Stimulated activated CD8-positive, alpha-beta memory T cell treated with anti-CD3 and anti-CD28 coated beads, Interleukin-12 subunit alpha, Interleukin-12 subunit beta, amount 100 ng/mL, for 24 hours (primary cell): ENCODE data around the gene CPSF4.
A peak's percentile ranks its signal among the peaks of the same experiment; 100 is the strongest.
"Not testable (repeated sequence)": the region's sequence is repeated elsewhere in the genome, so short reads cannot be mapped to it uniquely, and the experiment has no call there.

Experiments used
- DNase-seq: peaks from one replicate; pipeline ENCODE4 v3.0.0-alpha.2; 2020; ENCODE audit errors: extremely low read depth

The CPSF4 gene

DNA sequence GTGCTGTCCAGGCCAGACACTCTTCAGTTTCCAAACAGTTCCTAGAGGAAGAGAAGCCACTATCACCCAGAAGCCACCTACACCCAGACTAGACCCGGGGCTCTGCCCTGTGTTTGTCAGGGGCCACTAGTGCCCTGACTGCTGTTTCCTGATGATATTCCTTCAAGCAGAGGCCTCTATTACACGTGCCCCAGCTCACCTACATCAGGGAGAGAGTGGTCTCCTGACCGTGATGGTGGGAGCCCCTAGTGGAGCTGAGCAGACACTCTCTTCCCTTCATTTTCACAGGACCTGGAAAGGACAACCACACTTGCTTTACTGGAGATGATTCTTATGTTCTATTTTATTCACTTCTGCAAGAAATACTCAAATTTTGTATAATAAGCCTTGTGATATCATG lies 52.1 kb downstream of the CPSF4 start:
- no peak for DNase-seq

DNA sequence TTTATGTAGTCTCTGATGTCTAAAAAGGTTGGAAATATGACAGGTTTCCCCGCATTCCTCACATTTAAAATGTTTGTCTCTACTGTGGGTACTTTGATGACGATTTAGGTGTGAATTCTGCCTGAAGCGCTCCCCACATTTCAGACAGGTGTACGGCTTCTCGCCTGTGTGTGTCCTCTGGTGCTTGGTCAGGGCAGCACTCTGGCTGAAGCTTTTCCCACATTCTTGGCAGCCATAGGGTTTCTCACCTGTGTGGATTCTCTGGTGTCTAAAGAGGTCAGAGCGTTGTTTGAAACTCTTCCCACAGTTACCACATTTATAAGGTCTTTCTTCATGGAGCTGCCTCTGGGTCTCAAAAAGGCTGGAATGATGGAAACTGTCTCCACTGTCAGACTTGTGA lies 55.1 kb downstream of the CPSF4 start:
- no peak for DNase-seq

DNA sequence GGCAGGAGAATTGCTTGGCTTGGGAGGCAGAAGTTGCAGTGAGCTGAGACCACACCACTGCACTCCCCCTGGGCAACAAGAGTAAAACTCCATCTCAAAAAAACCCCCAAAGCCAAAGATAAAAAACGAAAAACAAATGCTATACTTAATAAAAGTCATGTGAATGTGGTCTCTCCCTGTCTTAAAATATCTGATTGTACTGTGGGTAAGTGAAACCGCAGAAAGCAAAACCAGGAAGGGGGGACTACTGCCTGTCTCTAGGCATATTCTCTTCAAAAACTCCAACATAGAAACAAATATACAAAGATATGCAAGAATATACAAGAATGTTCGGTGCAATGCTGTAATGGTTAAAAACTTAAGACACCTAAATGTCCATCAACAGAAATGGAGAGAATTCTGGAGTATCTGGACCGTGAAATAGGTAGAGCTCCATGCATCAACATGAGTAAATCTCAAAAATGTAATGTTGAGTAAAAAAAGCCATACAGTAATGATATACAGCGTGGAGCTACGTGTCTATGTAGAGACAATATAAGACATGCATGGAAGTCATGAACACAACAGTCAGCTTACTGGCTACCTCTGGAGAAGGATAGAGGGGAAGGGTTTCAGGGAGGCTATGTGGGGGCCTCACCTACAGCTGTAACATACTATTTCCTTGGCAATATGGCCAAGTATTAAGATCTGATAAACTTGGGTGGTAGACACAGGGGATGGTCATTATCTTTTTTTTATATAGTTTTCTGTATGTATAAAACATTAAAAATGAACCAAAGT lies 59.2 kb downstream of the CPSF4 start:
- no peak for DNase-seq

DNA sequence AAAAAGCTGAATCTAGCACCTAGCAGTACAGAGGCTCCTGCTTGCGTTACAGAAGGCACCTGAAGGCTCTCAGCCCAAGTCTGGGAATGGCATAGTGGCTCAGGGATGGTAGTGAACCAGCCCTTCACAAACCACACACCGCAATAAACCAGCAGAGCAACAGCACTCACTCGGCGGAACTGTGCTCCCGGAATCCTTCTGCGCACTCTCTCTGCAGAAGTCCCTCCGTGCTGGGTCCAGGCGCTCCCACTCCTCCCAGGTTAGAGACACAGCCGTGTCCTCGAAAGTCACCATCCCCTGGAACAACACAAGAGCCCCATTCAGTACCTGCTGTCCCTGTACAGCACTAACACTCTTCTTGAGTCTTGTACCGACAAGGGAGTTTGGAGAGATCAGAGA lies 59.8 kb downstream of the CPSF4 start:
- no peak for DNase-seq

DNA sequence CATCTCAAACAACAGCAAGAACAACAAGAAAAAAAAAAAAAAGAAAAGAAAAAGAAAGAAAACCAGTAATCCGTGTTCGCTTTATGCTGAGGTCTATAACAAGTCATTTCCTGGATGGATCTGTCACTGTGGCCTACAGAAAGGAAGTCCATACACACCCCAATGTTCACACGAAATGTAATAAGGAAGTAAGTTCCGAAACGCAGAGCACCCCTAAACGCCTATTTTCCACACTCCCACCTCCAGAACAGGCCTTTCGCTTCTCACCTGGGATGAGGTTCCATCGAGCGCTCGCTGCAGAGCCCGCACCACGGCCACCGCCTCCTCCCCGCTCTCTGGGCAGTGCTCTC lies 60.6 kb downstream of the CPSF4 start:
- DNase-seq = no peak

DNA sequence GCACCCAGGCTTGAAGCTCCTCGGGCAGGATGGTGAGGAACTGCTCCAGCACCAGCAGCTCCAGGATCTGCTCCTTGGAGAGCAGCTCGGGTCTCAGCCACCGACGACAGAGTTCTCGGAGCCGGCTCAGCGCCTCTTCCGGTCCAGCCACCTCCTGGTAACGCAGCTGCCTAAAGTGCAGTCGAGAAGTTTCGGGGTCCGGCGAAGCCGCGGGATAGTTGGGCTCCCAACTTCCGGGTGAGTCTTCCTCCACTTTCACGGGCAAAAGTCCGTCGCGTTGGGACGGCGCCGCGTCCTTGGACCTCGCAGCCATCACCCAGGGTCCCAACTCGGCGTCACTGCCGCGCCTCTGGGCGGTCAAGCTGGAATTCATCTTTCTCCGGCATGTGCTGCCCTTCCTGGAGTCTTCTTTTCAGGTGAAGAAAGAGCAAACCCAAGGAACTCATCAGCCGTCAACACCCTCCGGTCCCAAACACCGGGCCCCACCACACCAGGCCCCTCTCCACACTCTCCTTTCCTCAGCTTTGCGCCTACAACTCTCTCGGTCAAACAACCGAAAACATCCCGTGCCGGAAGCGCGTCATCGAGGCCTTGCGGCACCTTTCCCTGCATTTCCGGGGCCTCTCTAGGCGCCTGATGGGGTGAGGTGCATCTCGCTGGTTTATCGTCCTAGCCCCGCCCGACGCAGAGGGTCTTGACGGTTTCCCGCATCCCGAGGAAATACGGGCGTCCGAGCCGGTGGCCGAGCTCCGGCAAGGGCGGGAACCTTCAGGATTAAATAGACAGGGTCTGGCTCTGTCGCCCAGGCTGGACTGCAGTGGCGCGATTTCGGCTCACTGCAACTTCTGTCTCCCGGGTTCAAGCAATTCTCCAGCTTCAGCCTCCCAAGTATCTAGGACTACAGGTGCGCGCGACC lies 61.2 kb downstream of the CPSF4 start, which contains the start of gene ZNF394:
Gene ZNF394 (minus strand): TSS at position 561 of the 916 bp plus-strand sequence. CDS start 188 bp downstream, at position 373.
- peak; percentile 69 for DNase-seq

DNA sequence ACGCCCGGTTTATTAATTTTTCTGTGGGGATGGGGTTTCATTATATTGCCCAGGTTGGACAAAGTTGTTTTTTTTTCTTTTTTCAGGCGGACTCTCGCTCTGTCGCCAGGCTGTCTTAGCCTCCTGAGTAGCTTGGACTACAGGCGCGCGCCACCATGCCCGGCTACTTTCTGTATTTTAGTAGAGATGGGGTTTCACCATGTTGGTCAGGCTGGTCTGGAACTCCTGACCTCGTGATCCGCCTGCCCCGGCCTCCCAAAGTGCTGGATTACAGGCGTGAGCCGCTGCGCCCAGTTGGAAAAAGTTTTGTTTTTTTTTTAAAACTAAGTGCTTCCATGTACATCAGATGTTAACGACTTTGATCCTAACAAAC lies 61.9 kb downstream of the CPSF4 start:
- no peak for DNase-seq

DNA sequence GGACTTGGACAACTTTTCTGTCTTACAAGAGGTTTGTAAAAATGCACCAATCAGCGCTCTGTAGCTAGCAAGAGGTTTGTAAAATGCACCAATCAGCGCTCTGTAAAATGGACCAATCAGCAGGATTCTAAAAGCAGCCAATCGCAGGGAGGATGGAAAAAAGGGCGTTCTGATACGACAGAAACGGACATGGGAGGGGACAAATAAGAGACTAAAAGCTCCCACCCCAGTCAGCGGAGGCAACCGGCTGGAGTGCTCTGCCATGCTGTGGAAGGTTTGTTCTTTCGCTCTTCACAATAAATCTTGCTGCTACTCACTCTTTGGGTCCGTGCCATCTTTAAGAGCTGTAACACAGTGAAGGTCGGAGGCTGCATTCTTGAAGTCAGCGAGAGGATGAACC lies 62.5 kb downstream of the CPSF4 start:
- DNase-seq = not testable (repeated sequence)

DNA sequence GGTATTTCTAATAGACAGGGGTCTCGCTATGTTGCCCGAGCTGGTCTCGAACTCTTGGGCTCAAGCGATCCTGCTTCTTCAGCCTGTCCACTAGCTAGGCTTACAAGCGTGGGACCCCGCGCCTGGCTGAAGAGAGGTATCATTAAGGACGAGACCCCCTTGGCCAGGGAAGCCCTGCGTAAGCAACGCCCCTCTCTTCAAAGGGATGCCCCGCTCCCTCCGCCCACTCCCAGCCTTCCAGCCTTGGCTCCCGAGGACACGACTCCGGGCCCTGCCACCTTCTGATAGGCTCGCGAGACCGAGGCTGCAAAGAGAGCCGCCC lies 65.5 kb downstream of the CPSF4 start:
- DNase-seq = no peak

DNA sequence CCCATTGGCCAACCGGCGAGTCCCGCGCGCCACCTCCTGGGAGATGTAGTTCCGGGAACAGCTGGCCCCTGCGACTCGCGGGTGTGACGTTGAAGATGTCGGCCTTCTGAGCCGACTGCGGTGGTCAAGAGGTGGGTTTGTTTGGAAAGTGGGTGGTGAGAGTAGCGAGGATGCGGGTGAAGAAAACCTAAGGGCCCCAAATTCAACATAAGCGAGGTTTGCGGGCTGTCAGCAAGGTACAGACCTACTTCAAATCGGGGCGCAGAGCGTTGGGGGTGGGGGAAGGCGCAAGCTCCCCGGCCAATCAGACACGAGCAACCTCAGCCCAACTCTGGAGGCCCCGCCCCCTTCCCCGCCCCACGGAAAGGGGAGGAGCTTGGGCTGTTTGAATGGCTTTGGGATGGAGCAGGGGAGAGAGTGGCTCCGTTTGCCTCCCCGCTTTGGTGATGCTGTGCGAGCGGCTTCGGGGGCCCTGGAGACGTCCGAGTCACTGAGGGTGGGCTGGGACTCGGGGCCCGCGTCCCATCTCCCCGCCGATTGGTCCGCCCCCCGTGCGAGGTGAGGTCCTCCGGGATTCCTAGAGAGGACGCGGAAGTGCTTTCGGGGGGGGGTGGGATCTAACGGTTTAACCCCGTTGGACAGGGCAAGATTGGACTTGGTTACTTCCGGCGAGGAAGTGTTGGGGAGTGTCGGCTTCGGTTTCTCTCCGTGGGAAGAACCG lies 66.0 kb downstream of the CPSF4 start, which contains the start of gene ZKSCAN5:
Gene ZKSCAN5 (plus strand): TSS at position 60 of the 721 bp plus-strand sequence. CDS start 1,383 bp downstream, outside the sequence.
- peak; percentile 93 for DNase-seq

DNA sequence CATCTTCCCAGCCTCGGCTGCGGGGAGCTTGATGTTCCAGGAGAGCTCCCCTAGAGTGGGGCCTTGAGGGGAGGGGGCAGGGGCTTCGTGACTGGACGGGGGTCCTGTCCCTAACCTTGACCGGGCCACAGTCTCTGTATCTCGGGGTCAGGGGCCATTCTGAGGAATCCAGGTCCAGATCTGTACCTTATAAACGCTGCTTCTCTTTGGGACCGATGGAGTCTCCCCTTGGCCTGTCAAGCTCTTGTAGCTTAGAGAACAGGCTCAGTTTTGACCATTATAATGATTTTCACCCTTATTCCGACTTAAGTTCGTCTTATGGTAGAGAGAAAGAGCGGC lies 66.5 kb downstream of the CPSF4 start:
- no peak for DNase-seq
